ENCODE results near the gene ZNF287. TPM values are rescaled to one million over a fixed set of nuclear protein-coding genes. Genes with fewer than 3 reads are reported as not detected.
"Not testable (repeated sequence)": the region's sequence is repeated elsewhere in the genome, so short reads cannot be mapped to it uniquely, and the experiment has no call there.

ZNF287 gene
- total and polyA plus RNA-seq, 9 of the 15 experiments (the other 6 are each of a cell fraction or from before 2014, with no cell fraction given) = 0.01 to 0.27 (median 0.18) TPM; not detected in 2

DNA sequence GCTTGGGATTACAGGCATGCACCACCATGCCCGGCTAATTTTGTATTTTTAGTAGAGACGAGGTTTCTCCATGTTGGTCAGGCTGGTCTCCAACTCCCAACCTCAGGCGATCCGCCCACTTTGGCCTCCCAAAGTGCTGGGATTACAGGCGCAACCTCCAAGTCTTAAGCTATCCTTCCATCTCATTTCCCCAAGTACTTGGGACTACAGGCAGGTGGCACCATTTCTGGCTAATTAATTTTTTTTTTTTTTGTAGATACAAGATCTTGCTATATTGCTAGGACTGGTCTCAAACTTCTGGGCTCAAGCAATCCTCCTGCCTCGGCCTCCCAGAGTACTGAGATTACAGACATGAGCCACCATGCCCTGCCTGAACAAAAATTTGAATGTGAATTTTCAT, 43.4 kb downstream of the ZNF287 start:
- not testable (repeated sequence) for FAIRE-seq; H3K9me1 ChIP-seq (ENCODE audit: control insufficient read depth, insufficient read depth, low read length); H4K20me1 ChIP-seq (replicated peaks; ENCODE audit: control insufficient read depth, insufficient read depth, low read length); H3K4me2 ChIP-seq (ENCODE audit: insufficient read depth, low read length); H3K27ac ChIP-seq (ENCODE audit: extremely low read depth, low read depth, low read length); H3K9ac ChIP-seq (ENCODE audit: insufficient read depth in 1 of 2, low read depth in 2 of 2, low read length in 2 of 2); H3K79me2 ChIP-seq (ENCODE audit: control insufficient read depth, insufficient read depth, low read length); ATAC-seq; H3K4me3 ChIP-seq; H3K36me3 ChIP-seq (ENCODE audit: control insufficient read depth, insufficient read depth, low read length); H3K4me1 ChIP-seq (replicated peaks in 1 of 2; ENCODE audit: control insufficient read depth in 2 of 2, insufficient read depth in 2 of 2, low read length in 2 of 2); H2AFZ ChIP-seq (ENCODE audit: low read depth, low read length); H3K9me3 ChIP-seq (replicated peaks; ENCODE audit: control insufficient read depth, insufficient read depth, low read depth, low read length); BruUV-seq (replicated peaks); DNase-seq (ENCODE audit: extremely low read depth in 1 of 4, low spot score in 3 of 4)
- ChIA-PET CTCF (ENCODE audit: low intra/inter-chr PET ratio) (interaction anchor here (0.6 kb wide), 1 partner anchor 874 kb away, joined by 3 read pairs; no protein-coding TSS in a partner anchor), POLR2A (interaction anchor here (0.6 to 1.0 kb wide), 2 partner anchors 10 to 1117 kb away, joined by 3 to 4 read pairs; no protein-coding TSS in a partner anchor)
- in situ Hi-C loops (cut with MboI) (loop anchor here (5.0 kb wide), 1 partner anchor 73 kb away; no protein-coding TSS in a partner anchor), intact Hi-C loops (cut with micrococcal nuclease) (loop anchor here (10.0 kb wide), 1 partner anchor 241 kb away; no protein-coding TSS in a partner anchor)
- WGBS (ENCODE audit: insufficient coverage, low coverage, missing lambda C conversion rate) = 2% methylated on average over 6 of the region's 6 CpGs
- peaks cover 18 to 22% of the 10 kb centered on the region in 2 experiments; a peak in 3 of 5 replicates for H3K27me3 ChIP-seq (ENCODE audit: control insufficient read depth in 2 of 2, insufficient read depth in 2 of 2, low read length in 2 of 2)

DNA sequence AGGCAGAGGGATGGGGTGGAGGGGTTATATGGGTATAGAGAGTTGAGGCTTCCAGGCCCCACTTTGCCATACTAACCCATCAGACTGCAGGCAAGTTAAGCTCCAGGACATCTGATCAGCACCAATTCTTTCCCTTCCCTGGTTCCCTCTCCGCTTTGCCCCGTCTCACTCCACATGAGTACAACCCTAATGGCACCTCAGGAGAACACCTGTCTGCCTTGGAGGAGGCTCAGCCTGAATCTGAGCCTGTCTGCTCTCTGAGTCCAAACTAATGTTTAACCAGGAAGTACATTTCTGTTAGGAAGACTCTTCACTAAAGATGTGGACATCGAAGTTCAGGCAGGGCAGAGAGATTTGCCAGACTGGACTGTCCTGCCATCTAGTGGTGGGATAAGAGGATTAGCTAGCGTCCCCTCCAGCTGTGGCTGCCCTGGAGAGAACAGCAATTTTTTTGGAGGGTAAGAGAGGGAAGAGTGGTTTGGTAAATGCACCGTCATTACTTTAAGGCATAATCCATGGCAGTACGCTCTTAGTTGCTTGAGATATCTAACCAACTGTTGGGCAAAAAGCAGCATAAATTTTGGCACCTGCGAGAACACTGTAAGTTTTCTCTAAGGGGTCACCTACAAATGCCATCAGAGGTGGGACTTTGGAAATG, 47.8 kb downstream of the ZNF287 start:
- no peak overlapping the region for H3K27ac ChIP-seq (ENCODE audit: extremely low read depth, low read depth, low read length)
- peaks cover 0 to 6% of the 10 kb centered on the region in 2 experiments; a peak in 3 of 5 replicates for H3K4me1 ChIP-seq (replicated peaks in 1 of 2; ENCODE audit: control insufficient read depth in 2 of 2, insufficient read depth in 2 of 2, low read length in 2 of 2)
- WGBS (ENCODE audit: insufficient coverage, low coverage, missing lambda C conversion rate) = 27% methylated on average over 7 of the region's 7 CpGs
- H2AFZ ChIP-seq (ENCODE audit: low read depth, low read length) = peak overlapping the region; percentile 90
- ChIA-PET CTCF (ENCODE audit: low intra/inter-chr PET ratio) (interaction anchor here (0.6 to 1.9 kb wide), 3 partner anchors 65 to 167 kb away, joined by 3 to 7 read pairs (median 3); no protein-coding TSS in a partner anchor), POLR2A (interaction anchor here (0.6 to 2.0 kb wide), 4 partner anchors 10 to 140 kb away, joined by 3 to 5 read pairs (median 4); partner anchors contain the start of gene UBB)
- H3K4me2 ChIP-seq (ENCODE audit: insufficient read depth, low read length) = no peak overlapping the region; the same call in 1 of the 2 replicates
- no TSS peak for BruUV-seq (replicated peaks)
- no peak overlapping the region for H3K4me3 ChIP-seq
- H3K27me3 ChIP-seq (ENCODE audit: control insufficient read depth in 2 of 2, insufficient read depth in 2 of 2, low read length in 2 of 2) = no peaks in the 10 kb centered on the region
- no peaks in the 10 kb centered on the region for H3K9me3 ChIP-seq (replicated peaks; ENCODE audit: control insufficient read depth, insufficient read depth, low read depth, low read length)
- peak; percentile 94 for FAIRE-seq
- H3K36me3 ChIP-seq (ENCODE audit: control insufficient read depth, insufficient read depth, low read length) = no peaks in the 10 kb centered on the region
- intact Hi-C loops (cut with micrococcal nuclease) (loop anchor here (2.0 to 10.0 kb wide), 3 partner anchors 68 to 236 kb away; no protein-coding TSS in a partner anchor), in situ Hi-C loops (cut with MboI) (no loop called here)
- no peaks in the 10 kb centered on the region for H3K9me1 ChIP-seq (ENCODE audit: control insufficient read depth, insufficient read depth, low read length)
- DNase-seq (ENCODE audit: extremely low read depth in 1 of 4, low spot score in 3 of 4) = peak; percentile 72 to 82 (median 76)
- peak; percentile 98 for ATAC-seq
- no peak overlapping the region; a peak in 1 of 4 replicates for H3K9ac ChIP-seq (ENCODE audit: insufficient read depth in 1 of 2, low read depth in 2 of 2, low read length in 2 of 2)
- no peaks in the 10 kb centered on the region for H4K20me1 ChIP-seq (replicated peaks; ENCODE audit: control insufficient read depth, insufficient read depth, low read length)
- H3K79me2 ChIP-seq (ENCODE audit: control insufficient read depth, insufficient read depth, low read length) = no peaks in the 10 kb centered on the region
- TF ChIP-seq, protein P1, sequence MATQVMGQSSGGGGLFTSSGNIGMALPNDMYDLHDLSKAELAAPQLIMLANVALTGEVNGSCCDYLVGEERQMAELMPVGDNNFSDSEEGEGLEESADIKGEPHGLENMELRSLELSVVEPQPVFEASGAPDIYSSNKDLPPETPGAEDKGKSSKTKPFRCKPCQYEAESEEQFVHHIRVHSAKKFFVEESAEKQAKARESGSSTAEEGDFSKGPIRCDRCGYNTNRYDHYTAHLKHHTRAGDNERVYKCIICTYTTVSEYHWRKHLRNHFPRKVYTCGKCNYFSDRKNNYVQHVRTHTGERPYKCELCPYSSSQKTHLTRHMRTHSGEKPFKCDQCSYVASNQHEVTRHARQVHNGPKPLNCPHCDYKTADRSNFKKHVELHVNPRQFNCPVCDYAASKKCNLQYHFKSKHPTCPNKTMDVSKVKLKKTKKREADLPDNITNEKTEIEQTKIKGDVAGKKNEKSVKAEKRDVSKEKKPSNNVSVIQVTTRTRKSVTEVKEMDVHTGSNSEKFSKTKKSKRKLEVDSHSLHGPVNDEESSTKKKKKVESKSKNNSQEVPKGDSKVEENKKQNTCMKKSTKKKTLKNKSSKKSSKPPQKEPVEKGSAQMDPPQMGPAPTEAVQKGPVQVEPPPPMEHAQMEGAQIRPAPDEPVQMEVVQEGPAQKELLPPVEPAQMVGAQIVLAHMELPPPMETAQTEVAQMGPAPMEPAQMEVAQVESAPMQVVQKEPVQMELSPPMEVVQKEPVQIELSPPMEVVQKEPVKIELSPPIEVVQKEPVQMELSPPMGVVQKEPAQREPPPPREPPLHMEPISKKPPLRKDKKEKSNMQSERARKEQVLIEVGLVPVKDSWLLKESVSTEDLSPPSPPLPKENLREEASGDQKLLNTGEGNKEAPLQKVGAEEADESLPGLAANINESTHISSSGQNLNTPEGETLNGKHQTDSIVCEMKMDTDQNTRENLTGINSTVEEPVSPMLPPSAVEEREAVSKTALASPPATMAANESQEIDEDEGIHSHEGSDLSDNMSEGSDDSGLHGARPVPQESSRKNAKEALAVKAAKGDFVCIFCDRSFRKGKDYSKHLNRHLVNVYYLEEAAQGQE (IDR thresholded peaks at IDR 0.05; ENCODE audit: borderline replicate concordance) = peak; percentile 80
- TF ChIP-seq, protein P1 (CRISPR knock-in tag; IDR thresholded peaks at IDR 0.05; ENCODE audit: low read depth) = no peak
- TF ChIP-seq ATF7 (IDR thresholded peaks at IDR 0.05) (no peak), MTA3 (IDR thresholded peaks at IDR 0.05; ENCODE audit: borderline replicate concordance) (no peak), MAZ (CRISPR knock-in tag; conservative IDR thresholded peaks at IDR 0.05 in 1 of 2, IDR thresholded peaks at IDR 0.05 in 1 of 2) (0 out of 4 replicates have a peak, but pooled peaks of 1 of the 2 experiments have one; percentile 36)

Data from K562 (cell line).